Choroid plexus epithelial cell (primary cell): Measurements from ENCODE around the gene VAMP2.

Experiments used
- DNase-seq: peaks from one replicate; pipeline ENCODE4 v3.0.0-alpha.2; 2010; ENCODE audit warnings: low read depth
- H3K4me3 ChIP-seq: 2 replicates; pipeline ENCODE4 v1.5.1; 2011; ENCODE audit warnings: low read depth, mild to moderate bottlenecking, control low read depth, low read length, moderate library complexity
- TF ChIP-seq, protein P1 (sequence below): conservative IDR thresholded peaks from 2 replicates; pipeline ENCODE4 v1.5.1; 2011; ENCODE audit warnings: low read depth, mild to moderate bottlenecking, control low read depth, inconsistent platforms, low read length, moderate library complexity

VAMP2 gene

DNA sequence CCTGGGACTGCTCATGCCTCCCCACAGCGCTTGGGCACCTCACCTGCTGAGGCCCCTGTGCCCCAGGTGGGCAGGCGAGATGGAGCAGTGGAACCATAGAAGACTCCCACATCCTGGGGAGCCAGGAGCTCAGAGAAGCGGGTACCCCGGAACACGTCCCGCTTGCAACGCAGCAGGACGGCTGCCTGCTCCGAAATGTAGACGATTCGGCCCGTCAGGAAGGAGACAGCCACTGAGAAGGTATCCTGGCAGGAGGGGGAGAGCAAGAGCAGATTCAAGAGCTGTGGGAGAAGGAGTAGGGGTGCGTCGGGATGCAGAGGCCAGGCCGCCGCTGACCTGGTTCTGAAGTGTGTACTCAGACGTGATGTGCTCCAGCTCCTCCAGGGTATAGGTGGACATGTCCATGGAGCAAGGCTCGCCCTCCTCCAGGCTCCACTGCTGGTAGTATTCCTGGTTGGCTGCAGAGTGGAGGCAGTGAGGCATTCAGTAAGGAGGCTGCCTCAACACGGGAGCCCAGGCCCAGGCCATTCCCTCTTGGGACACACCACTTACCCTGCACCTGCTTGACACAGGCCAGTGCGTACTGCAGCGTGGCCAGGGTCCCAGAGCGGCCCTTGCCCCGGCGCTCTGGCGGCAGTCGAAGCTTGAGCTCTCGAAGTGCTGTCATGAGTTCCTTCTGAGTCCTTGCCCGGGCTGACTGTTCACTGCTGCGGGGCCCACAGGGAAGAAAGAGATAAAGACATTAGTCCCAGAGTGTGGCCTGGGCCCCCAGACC, 13.1 kb downstream of the VAMP2 start:
- H3K4me3 ChIP-seq = no peak overlapping the region
- DNase-seq = no peak
- TF ChIP-seq, protein P1, sequence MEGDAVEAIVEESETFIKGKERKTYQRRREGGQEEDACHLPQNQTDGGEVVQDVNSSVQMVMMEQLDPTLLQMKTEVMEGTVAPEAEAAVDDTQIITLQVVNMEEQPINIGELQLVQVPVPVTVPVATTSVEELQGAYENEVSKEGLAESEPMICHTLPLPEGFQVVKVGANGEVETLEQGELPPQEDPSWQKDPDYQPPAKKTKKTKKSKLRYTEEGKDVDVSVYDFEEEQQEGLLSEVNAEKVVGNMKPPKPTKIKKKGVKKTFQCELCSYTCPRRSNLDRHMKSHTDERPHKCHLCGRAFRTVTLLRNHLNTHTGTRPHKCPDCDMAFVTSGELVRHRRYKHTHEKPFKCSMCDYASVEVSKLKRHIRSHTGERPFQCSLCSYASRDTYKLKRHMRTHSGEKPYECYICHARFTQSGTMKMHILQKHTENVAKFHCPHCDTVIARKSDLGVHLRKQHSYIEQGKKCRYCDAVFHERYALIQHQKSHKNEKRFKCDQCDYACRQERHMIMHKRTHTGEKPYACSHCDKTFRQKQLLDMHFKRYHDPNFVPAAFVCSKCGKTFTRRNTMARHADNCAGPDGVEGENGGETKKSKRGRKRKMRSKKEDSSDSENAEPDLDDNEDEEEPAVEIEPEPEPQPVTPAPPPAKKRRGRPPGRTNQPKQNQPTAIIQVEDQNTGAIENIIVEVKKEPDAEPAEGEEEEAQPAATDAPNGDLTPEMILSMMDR = no peak

DNA sequence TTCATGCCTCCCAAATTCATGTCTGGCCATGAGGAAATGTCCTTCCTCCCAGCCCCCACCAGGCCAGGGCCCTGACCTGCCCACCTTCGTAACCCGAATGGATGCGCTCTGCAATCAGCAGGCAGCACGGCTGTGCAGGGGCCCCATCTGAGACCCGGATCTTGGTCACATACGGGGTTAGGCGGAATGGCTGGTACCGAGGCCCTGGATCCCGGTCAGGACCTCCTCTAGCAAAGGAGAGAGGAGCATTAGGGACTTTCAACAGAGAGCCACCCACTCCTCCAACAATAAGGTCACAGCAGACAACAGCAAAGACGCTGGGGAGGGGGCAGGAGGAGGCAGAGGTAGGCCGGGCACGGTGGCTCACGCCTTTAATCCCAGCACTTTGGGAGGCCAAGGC, 14.2 kb downstream of the VAMP2 start:
- DNase-seq = no peak
- TF ChIP-seq, protein P1 = no peak
- no peak overlapping the region for H3K4me3 ChIP-seq

GRCh38 chr17:8147805-8148404, 14.8 kb downstream of the VAMP2 start:
- TF ChIP-seq, protein P1 = no peak
- H3K4me3 ChIP-seq = no peak overlapping the region
- DNase-seq = no peak

- no peak for DNase-seq
- TF ChIP-seq, protein P1 = no peak
- H3K4me3 ChIP-seq = no peak overlapping the region
Observed at GRCh38 chr17:8147141-8147804, 15.5 kb downstream of the VAMP2 start.

DNA sequence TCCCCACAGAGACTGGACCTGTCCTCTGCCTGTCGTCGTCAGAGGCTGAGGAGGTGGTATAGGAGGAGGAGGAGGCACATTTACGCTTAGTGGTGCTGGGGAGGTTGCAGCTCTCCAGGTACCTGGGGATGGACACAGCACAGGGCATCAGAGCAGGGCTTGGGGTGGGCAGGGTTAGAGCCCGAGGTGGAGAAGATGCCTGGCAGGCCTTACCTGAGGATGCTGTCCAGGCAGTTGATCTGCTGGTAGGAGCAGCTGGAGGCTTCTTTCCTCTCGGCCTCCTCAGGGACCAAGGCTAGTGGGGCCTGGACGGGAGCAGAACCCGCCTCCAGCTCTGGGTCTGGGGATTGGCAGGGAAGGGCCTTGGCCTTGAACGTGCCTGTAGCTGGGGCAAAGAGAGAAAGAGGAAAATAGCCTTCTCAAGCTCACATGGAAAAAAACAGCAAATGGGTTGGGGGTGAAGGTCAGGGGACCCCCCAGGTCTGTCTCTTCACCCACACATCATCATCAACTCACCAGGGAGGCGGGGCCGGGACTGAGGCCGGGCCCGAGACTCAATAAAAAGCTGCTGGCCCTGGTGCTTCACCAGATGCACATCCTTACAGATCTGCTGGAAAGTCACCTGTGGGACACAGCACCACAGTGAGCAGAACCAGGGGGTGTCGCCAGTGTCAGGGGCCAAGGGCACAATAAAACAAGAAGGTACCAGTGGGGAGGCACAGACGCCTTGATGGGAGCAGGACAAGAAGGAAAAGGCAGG, 16.2 kb downstream of the VAMP2 start:
- TF ChIP-seq, protein P1 = no peak
- H3K4me3 ChIP-seq = no peak overlapping the region
- no peak for DNase-seq

GRCh38 chr17:8145811-8146210, 16.9 kb downstream of the VAMP2 start:
- H3K4me3 ChIP-seq = no peak overlapping the region
- TF ChIP-seq, protein P1 = no peak
- DNase-seq = no peak
